Duodenal mucosa (tissue), 2 donors: ENCODE results near the gene MGLL.

Experiments
- H3K27ac ChIP-seq: one replicate; pipeline ENCODE4 v1.7.0; 2013; ENCODE audit warnings: low read depth, low read length
- H3K27me3 ChIP-seq, 2 donors: one replicate each; pipeline ENCODE4 v1.7.0; 2013; ENCODE audit warnings: low read length in 2 of 2, control low read depth in 1 of 2; ENCODE audit not compliant: insufficient read depth in 2 of 2, control insufficient read depth in 1 of 2
- H3K36me3 ChIP-seq, 2 donors: one replicate each; pipeline ENCODE4 v1.7.0; 2013; ENCODE audit warnings: low read length in 2 of 2, control low read depth in 1 of 2; ENCODE audit not compliant: insufficient read depth in 2 of 2, control insufficient read depth in 1 of 2
- H3K4me1 ChIP-seq, 2 donors: one replicate each; pipeline ENCODE4 v1.7.0; 2013; ENCODE audit warnings: low read length in 2 of 2, control low read depth in 1 of 2; ENCODE audit not compliant: insufficient read depth in 2 of 2, control insufficient read depth in 1 of 2
- H3K4me3 ChIP-seq, 2 donors: one replicate each; pipeline ENCODE4 v1.7.0; 2013; ENCODE audit warnings: low read length in 2 of 2, low read depth in 1 of 2
- H3K9ac ChIP-seq, 2 donors: one replicate each; pipeline ENCODE4 v1.7.0; 2013; ENCODE audit warnings: low read length in 2 of 2, low read depth in 1 of 2
- H3K9me3 ChIP-seq, 2 donors: one replicate each; pipeline ENCODE4 v1.7.0; 2013; ENCODE audit warnings: low read length in 2 of 2, control low read depth in 1 of 2; ENCODE audit not compliant: control insufficient read depth in 1 of 2

MGLL gene

DNA sequence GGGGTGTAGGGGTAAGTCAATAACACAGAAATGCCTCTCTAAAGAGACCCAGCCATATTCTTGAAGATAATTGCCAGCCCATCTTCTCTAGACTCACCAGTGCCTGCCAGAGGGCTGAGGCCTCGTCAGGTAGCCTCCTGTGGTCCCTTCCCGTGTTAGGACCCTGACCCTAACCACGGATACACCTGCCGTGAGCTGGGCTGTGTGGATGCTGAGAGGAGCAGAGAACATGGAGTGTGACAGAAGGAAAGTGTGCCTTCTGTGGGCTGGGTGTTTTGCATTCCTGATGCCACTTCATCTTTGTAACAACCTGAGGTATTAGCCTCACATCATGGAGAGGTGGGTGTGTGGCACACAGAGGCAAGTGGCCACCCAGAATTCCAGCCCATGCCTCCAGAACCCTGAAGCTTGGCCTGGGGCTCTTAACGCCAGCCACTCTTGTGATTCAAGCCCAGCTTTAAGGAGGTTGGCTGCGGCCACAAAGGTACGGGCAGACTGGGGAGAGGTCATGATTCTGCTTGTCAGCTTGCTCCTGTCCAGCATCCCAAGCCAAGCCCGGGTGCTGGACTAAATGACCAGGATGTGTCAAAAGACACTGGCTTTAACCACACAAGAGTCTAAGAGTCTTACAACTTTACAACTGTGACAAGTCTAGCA lies 170.7 kb downstream of the MGLL start:
- no peaks in the 10 kb centered on the region for H3K9me3 ChIP-seq
- no peaks in the 10 kb centered on the region for H3K36me3 ChIP-seq
- no peak overlapping the region for H3K9ac ChIP-seq
- H3K27ac ChIP-seq: no peak overlapping the region
- no peaks in the 10 kb centered on the region for H3K27me3 ChIP-seq
- no peak overlapping the region for H3K4me3 ChIP-seq
- H3K4me1 ChIP-seq: no peaks in the 10 kb centered on the region

GRCh38 chr3:127650236-127650635 lies 172.1 kb downstream of the MGLL start:
- no peak overlapping the region for H3K9ac ChIP-seq
- H3K9me3 ChIP-seq: no peaks in the 10 kb centered on the region
- H3K27me3 ChIP-seq: no peaks in the 10 kb centered on the region
- no peaks in the 10 kb centered on the region for H3K4me1 ChIP-seq
- H3K4me3 ChIP-seq: no peak overlapping the region
- H3K27ac ChIP-seq: no peak overlapping the region
- no peaks in the 10 kb centered on the region for H3K36me3 ChIP-seq

DNA sequence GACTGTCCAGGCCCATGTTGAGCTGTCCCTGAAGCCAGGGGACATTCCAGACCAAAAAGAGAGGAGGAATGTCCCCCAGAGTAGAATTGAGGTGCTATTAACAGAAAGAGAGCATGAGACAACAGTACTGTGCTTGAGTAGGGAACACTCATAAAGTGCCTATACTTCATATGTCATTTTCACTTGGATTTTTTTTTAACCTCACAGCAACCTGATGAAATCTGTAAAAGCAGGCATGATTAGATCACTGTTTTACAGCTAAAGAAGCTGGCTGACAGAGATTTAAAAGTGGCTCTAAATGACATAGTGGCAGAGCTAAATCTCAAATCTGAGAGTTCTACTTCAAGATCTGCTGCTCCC lies 174.5 kb downstream of the MGLL start:
- Histone ChIP-seq H3K27me3 (no peaks in the 10 kb centered on the region), H3K36me3 (no peaks in the 10 kb centered on the region), H3K9me3 (no peaks in the 10 kb centered on the region), H3K9ac (no peak overlapping the region), H3K4me1 (no peaks in the 10 kb centered on the region), H3K4me3 (no peak overlapping the region), H3K27ac (no peak overlapping the region)

DNA sequence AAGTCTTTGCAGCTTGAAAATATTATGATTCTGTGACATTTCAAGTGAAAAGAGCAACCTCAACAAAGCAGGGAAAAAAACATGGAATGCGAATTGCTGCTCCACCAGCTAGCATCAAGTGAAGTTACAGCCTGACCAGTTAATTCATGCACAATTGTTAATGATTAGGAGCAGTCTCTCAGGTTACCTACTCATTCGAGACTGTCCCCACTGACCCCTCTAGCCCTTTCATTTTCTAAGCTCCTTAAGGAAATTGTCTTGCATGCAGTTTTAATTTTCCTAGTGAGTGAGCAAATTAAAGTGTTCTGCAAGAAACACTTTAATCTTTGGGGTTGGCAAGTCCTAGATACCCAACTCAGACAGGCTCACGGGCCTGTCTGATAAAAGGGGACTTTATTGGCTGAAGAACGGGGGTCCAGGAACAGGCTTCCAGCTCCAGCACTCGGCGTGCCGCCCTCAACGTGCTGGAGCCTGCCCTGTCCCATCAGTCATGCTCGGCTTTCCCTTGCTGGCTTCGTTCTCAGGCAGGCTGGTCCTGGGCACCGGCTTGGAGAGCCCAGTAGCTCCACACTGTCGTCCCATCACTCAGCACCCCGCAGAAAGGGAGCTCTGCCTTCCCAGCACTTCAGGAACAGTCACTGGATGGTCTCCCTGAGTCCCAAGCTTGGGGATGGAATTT lies 175.0 kb downstream of the MGLL start:
- H3K4me3 ChIP-seq: no peak overlapping the region
- H3K9me3 ChIP-seq: no peaks in the 10 kb centered on the region
- no peaks in the 10 kb centered on the region for H3K36me3 ChIP-seq

DNA sequence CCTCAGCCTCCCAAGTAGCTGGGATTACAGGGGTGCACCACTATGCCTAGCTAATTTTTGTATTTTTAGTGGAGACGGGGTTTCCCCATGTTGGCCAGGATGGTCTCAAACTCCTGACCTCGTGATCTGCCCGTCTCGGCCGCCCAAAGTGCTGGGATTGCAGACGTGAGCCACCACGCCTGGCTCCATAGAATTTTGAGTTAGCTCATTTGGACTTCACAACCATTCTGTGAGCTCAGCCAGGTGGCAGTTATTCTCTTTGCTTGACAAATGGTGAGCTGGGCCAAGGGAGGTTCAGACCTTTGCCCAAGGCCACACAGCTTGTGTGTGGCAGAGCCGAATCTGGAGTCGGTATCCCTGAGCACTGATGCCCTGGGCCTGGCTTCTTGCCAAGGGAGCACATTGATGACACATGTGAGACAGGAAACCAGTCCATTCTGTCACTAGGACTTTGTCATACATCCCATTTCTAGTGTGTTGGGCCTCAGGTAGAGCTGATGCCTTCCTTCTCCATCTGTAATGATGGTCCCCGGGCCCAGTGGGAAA lies 175.7 kb downstream of the MGLL start:
- H3K9me3 ChIP-seq: no peaks in the 10 kb centered on the region

More for the DNA sequence above, 175.0 kb downstream of the MGLL start:
- Histone ChIP-seq H3K4me1 (no peaks in the 10 kb centered on the region), H3K27me3 (no peaks in the 10 kb centered on the region), H3K9ac (no peak overlapping the region), H3K27ac (no peak overlapping the region)

GRCh38 chr3:127645371-127646015 lies 176.8 kb downstream of the MGLL start:
- H3K9me3 ChIP-seq: no peaks in the 10 kb centered on the region
- H3K9ac ChIP-seq: no peak overlapping the region
- H3K36me3 ChIP-seq: no peaks in the 10 kb centered on the region
- no peaks in the 10 kb centered on the region for H3K27me3 ChIP-seq
- H3K4me3 ChIP-seq: no peak overlapping the region
- H3K27ac ChIP-seq: no peak overlapping the region
- H3K4me1 ChIP-seq: no peaks in the 10 kb centered on the region

More for the DNA sequence above, 175.7 kb downstream of the MGLL start:
- Histone ChIP-seq H3K27me3 (no peaks in the 10 kb centered on the region), H3K9ac (no peak overlapping the region), H3K36me3 (no peaks in the 10 kb centered on the region), H3K27ac (no peak overlapping the region), H3K4me3 (no peak overlapping the region), H3K4me1 (no peaks in the 10 kb centered on the region)

DNA sequence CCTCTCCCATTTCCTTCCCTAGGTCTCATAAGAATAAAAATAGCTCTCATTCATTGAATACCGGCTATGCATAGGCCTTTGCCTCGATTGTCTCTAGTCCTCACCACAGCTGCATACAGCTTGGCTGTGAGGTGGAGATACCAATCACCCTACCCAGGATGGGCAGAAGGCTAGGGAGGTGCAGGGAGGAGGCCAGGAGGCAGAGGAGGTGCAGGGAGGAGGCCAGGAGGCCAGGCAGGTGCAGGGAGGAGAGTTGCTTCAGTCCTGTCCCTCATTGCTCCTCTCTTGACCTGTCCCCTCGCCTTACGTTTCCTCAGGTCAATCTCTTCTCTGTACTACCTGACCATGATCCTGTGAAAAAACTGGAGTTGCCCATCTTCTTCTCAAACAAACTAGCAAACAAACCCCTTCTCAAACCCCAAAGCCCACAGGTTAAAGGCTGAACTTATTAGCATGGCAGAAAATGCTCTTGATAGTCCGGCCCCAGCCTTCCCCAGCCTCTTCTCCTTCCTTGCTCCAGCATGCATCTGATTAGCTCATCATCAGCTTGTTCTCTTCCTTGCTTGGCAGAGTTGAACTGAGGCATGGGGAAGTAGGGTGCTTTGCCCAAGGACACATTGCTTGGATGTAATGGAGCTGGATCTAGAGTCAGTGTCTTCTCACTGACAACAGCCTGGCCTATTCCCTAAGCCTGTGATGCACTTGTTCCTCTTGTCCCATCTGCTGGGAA lies 177.5 kb downstream of the MGLL start:
- H3K9ac ChIP-seq: no peak overlapping the region
- no peak overlapping the region for H3K4me3 ChIP-seq
- H3K27me3 ChIP-seq: no peaks in the 10 kb centered on the region
- no peaks in the 10 kb centered on the region for H3K36me3 ChIP-seq
- H3K27ac ChIP-seq: no peak overlapping the region
- no peaks in the 10 kb centered on the region for H3K4me1 ChIP-seq
- H3K9me3 ChIP-seq: no peaks in the 10 kb centered on the region

DNA sequence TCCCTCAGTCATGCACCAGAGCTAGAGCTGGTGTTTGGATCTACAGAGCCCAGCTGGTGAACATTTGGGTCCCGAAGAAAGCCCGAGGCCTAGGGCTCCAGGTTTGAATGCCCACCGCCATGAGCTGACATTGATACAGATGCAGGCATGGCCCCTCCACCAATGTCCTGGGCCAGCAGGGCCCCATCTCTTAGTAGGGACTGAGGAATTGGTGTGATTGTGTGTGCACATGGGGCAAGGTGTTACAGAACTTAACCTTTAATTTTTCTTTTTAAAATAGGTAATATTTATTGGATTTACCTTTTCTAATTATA lies 182.3 kb downstream of the MGLL start:
- no peaks in the 10 kb centered on the region for H3K27me3 ChIP-seq
- H3K27ac ChIP-seq: no peak overlapping the region
- H3K9ac ChIP-seq: no peak overlapping the region
- H3K36me3 ChIP-seq: no peaks in the 10 kb centered on the region
- no peak overlapping the region for H3K4me3 ChIP-seq
- H3K4me1 ChIP-seq: no peaks in the 10 kb centered on the region
- H3K9me3 ChIP-seq: no peaks in the 10 kb centered on the region

GRCh38 chr3:127639173-127640041 lies 182.9 kb downstream of the MGLL start:
- no peak overlapping the region for H3K9ac ChIP-seq
- H3K4me3 ChIP-seq: no peak overlapping the region
- no peaks in the 10 kb centered on the region for H3K27me3 ChIP-seq
- H3K36me3 ChIP-seq: no peaks in the 10 kb centered on the region
- H3K27ac ChIP-seq: no peak overlapping the region
- no peaks in the 10 kb centered on the region for H3K4me1 ChIP-seq
- no peaks in the 10 kb centered on the region for H3K9me3 ChIP-seq
